ENCODE data around the gene CHD9NB. TPM values are rescaled to one million over a fixed set of nuclear protein-coding genes. Genes with fewer than 3 reads are reported as not detected.
A peak's percentile ranks its signal among the peaks of the same experiment; 100 is the strongest.

The CHD9NB gene
- total RNA-seq, 6 donors from 2014 or later: 1.0 to 55.0 (median 12.4) TPM

DNA sequence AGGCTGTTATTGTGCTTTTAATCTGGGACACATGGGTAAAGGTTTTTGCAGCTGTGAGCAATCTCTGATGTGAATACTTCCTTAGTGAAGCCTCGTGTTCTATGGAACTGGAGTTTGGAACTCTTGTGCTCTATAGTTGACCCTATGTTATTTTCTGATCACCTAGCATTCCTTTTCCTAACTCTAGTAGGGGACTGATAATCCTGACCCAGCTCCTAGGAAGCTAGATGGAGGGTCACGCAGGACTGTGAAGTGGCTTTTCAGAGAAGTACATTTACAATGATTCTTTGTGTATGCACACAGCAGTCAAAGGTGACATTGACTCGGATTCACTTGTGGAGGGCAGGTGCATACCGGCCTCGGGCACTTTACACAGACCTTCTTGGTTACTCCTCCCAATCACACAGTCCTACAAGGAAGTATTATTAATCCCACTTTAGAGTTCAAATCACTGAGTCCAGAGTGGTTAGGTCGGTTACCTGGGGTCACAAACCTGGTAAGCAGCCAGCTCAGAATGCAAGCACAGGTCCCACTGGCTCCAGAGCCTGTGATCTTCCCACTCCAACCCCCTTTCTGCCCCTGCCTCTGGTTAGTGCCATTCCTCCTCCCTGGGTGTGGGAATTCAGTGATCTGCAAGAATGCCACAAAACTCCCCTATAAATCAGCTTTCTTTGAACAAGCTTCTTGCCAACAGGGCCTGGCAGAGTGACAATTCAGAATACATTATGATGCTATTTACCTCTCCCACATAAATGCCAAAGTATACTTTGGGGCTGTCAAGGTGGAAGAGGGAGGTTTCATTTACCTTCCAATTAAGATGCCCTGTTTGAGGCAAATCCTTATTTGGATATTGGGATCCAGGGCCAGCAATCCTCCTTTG lies 7.1 kb downstream of the CHD9NB start:
- Histone ChIP-seq H3K36me3 (no peaks in the 10 kb centered on the region), H3K9me3 (no peaks in the 10 kb centered on the region), H3K27me3 (no peaks in the 10 kb centered on the region), H3K4me1 (peaks cover 8 to 19% (median 15%) of the 10 kb centered on the region in 4 donors), H3K27ac (no peak overlapping the region), H3K4me3 (no peak overlapping the region)
- TF ChIP-seq POLR2A (IDR thresholded peaks at IDR 0.05) (no peak), EP300 (IDR thresholded peaks at IDR 0.05) (no peak), POLR2AphosphoS5 (IDR thresholded peaks at IDR 0.05) (no peak)
- TF ChIP-seq, protein P1, sequence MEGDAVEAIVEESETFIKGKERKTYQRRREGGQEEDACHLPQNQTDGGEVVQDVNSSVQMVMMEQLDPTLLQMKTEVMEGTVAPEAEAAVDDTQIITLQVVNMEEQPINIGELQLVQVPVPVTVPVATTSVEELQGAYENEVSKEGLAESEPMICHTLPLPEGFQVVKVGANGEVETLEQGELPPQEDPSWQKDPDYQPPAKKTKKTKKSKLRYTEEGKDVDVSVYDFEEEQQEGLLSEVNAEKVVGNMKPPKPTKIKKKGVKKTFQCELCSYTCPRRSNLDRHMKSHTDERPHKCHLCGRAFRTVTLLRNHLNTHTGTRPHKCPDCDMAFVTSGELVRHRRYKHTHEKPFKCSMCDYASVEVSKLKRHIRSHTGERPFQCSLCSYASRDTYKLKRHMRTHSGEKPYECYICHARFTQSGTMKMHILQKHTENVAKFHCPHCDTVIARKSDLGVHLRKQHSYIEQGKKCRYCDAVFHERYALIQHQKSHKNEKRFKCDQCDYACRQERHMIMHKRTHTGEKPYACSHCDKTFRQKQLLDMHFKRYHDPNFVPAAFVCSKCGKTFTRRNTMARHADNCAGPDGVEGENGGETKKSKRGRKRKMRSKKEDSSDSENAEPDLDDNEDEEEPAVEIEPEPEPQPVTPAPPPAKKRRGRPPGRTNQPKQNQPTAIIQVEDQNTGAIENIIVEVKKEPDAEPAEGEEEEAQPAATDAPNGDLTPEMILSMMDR (IDR thresholded peaks at IDR 0.05): no peak
- ATAC-seq (ENCODE audit: low FRiP score in 2 of 2) (no peak), DNase-seq (no peak)
- WGBS, 2 donors: 68 to 85% methylated on average over 6 of the region's 6 CpGs

DNA sequence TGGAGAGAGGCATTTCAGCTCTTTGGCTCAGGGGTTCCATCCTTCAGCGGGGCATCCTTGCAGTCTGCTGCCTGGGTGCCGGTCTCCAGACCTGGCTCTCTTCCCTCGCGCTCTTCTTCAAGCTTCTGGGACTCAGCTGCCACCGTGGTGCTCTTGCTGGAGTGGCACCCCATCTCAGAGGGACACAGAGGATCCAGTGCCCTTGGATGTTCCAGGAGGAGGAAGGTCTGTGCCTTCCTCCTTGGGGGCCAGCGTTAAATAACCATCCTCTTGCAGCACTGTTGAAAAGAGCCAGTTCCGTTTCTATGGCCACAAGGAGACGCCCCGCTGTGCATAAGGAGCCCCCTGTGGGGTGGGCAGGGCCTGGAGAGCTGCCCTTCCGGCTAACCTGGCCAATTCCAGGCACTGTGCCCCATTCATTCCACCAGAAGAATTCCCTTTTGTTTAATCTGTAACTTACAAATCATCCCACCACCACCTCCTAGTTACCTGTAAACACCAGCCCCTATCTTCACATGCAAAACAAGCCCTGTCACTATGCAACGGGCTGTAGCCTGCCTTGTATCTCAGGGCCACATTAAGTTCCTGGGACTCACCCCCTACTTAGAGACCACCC lies 8.6 kb downstream of the CHD9NB start:
- Histone ChIP-seq H3K27ac (peak overlapping the region in 1 of 4 donors; percentile 5), H3K27me3 (no peaks in the 10 kb centered on the region), H3K9me3 (no peaks in the 10 kb centered on the region), H3K4me1 (peaks cover 8 to 19% (median 15%) of the 10 kb centered on the region in 4 donors), H3K4me3 (peak overlapping the region in 2 of 4 donors; percentile 1 to 18), H3K36me3 (no peaks in the 10 kb centered on the region)
- WGBS, 2 donors: 40 to 43% methylated on average over 11 of the region's 11 CpGs
- ATAC-seq (ENCODE audit: low FRiP score in 2 of 2) (peak; percentile 17 to 19), DNase-seq (peak in 1 of 2 donors; percentile 32)
- TF ChIP-seq, protein P1 (IDR thresholded peaks at IDR 0.05): no peak
- TF ChIP-seq POLR2AphosphoS5 (IDR thresholded peaks at IDR 0.05) (no peak), EP300 (IDR thresholded peaks at IDR 0.05) (no peak), POLR2A (IDR thresholded peaks at IDR 0.05) (no peak)

DNA sequence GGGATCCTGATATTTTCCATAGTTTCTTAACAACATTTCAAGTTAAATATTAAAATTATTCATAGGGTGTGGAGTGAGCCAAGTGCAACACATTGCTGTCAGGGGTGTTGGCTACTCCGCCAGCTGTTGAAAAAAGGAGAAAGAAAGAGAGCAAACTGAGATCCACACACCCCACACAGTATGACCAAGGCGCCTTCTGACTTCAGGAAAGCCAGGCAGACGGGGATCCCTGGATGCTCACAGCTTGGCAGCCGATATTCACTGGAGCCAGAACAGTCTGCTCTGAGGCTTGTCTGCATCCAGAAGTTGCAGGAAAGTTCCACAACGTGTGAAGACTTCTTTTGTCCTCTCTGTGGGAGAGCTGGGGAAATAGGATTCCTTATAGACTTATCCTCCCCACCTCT lies 9.3 kb downstream of the CHD9NB start:
- peak in 1 of 2 donors; percentile 70 for ATAC-seq (ENCODE audit: low FRiP score in 2 of 2)
- no peak for DNase-seq
- no peak for TF ChIP-seq POLR2AphosphoS5 (IDR thresholded peaks at IDR 0.05)
- no peak for TF ChIP-seq EP300 (IDR thresholded peaks at IDR 0.05)
- no peak for TF ChIP-seq POLR2A (IDR thresholded peaks at IDR 0.05)
- TF ChIP-seq, protein P1 (IDR thresholded peaks at IDR 0.05): no peak
- H3K36me3 ChIP-seq: no peaks in the 10 kb centered on the region
- peak overlapping the region in 2 of 4 donors; percentile 1 to 18 for H3K4me3 ChIP-seq
- WGBS, 2 donors: 51 to 70% methylated on average over 5 of the region's 5 CpGs
- peak overlapping the region in 1 of 4 donors; percentile 5 for H3K27ac ChIP-seq
- H3K9me3 ChIP-seq: no peaks in the 10 kb centered on the region
- H3K4me1 ChIP-seq: peaks cover 8 to 19% (median 15%) of the 10 kb centered on the region in 4 donors
- H3K27me3 ChIP-seq: no peaks in the 10 kb centered on the region

GRCh38 chr16:53042235-53042701 lies 10.4 kb downstream of the CHD9NB start:
- H3K9me3 ChIP-seq: no peaks in the 10 kb centered on the region
- ATAC-seq (ENCODE audit: low FRiP score in 2 of 2) (no peak), DNase-seq (no peak)
- TF ChIP-seq POLR2A (IDR thresholded peaks at IDR 0.05) (no peak), POLR2AphosphoS5 (IDR thresholded peaks at IDR 0.05) (no peak), EP300 (IDR thresholded peaks at IDR 0.05) (no peak)
- TF ChIP-seq, protein P1 (IDR thresholded peaks at IDR 0.05): no peak
- H3K36me3 ChIP-seq: no peaks in the 10 kb centered on the region
- 68 to 72% methylated on average over 5 of the region's 5 CpGs for WGBS, 2 donors
- H3K4me1 ChIP-seq: peaks cover 8 to 19% (median 15%) of the 10 kb centered on the region in 4 donors
- peak overlapping the region in 1 of 4 donors; percentile 1 for H3K4me3 ChIP-seq
- peak overlapping the region in 2 of 4 donors; percentile 47 to 60 for H3K27ac ChIP-seq
- H3K27me3 ChIP-seq: no peaks in the 10 kb centered on the region
